ENCODE measurements around the gene POGZ. TPM values are rescaled to one million over a fixed set of nuclear protein-coding genes. Genes with fewer than 3 reads are reported as not detected.
"Not testable (repeated sequence)": the region's sequence is repeated elsewhere in the genome, so short reads cannot be mapped to it uniquely, and the experiment has no call there.

The POGZ gene
- polyA plus RNA-seq, 2 of the 4 experiments (the other 2 are of a cell fraction), result 20.8 to 44.1 TPM

DNA sequence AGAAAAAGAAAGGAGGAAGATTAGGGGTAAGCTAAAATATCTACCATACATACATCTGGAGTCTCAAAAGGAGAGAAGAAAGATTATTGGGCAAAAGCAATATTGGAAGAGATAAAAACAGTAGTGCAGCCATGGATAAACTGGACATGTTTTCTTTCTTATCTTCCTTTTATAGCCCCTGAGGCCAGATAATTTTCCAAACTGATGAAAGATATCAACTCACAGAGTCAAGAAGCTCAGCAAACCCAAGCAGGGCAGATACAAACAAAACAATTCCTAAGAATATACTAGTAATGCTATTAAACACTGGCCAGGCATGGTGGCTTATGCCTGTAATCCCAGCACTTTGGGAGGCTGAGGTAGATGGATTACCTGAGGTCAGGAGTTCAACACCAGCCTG, 65.7 kb downstream of the POGZ start:
- POLR2A ChIA-PET, result no interaction called here
- no peak for TF ChIP-seq CEBPB (IDR thresholded peaks at IDR 0.05)
- no peak for TF ChIP-seq POLR2AphosphoS2 (conservative IDR thresholded peaks at IDR 0.05; ENCODE audit: low read length)
- TF ChIP-seq, protein P1, sequence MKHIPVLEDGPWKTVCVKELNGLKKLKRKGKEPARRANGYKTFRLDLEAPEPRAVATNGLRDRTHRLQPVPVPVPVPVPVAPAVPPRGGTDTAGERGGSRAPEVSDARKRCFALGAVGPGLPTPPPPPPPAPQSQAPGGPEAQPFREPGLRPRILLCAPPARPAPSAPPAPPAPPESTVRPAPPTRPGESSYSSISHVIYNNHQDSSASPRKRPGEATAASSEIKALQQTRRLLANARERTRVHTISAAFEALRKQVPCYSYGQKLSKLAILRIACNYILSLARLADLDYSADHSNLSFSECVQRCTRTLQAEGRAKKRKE (CRISPR knock-in tag; IDR thresholded peaks at IDR 0.05; ENCODE audit: low read depth), result no peak
- no peak for TF ChIP-seq HOXA7 (CRISPR knock-in tag; IDR thresholded peaks at IDR 0.05)
- TF ChIP-seq MAFK (IDR thresholded peaks at IDR 0.05; ENCODE audit: partially characterized antibody), result no peak
- no peak for TF ChIP-seq KDM5A (IDR thresholded peaks at IDR 0.05)
- no peak for TF ChIP-seq JUNB (IDR thresholded peaks at IDR 0.05)
- TF ChIP-seq, protein P2, sequence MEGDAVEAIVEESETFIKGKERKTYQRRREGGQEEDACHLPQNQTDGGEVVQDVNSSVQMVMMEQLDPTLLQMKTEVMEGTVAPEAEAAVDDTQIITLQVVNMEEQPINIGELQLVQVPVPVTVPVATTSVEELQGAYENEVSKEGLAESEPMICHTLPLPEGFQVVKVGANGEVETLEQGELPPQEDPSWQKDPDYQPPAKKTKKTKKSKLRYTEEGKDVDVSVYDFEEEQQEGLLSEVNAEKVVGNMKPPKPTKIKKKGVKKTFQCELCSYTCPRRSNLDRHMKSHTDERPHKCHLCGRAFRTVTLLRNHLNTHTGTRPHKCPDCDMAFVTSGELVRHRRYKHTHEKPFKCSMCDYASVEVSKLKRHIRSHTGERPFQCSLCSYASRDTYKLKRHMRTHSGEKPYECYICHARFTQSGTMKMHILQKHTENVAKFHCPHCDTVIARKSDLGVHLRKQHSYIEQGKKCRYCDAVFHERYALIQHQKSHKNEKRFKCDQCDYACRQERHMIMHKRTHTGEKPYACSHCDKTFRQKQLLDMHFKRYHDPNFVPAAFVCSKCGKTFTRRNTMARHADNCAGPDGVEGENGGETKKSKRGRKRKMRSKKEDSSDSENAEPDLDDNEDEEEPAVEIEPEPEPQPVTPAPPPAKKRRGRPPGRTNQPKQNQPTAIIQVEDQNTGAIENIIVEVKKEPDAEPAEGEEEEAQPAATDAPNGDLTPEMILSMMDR (IDR thresholded peaks at IDR 0.05), result no peak
- DNase-seq (ENCODE audit: low read depth in 1 of 2, low spot score in 1 of 2) (no peak), ATAC-seq (no peak), FAIRE-seq (no peak)
- CTCF ChIA-PET, result interaction anchor here (1.1 kb wide), 1 partner anchor 90 kb away, joined by 3 read pairs; no protein-coding TSS in a partner anchor
- H3K4me1 ChIP-seq, result no peaks in the 10 kb centered on the region; the same call in 2 of the 3 replicates
- peaks cover 7% of the 10 kb centered on the region; the same call in 1 of the 3 replicates for H3K9me3 ChIP-seq
- no peak overlapping the region for H3K27ac ChIP-seq
- H3K4me3 ChIP-seq, result no peak overlapping the region
- no peak overlapping the region for H3K4me2 ChIP-seq

DNA sequence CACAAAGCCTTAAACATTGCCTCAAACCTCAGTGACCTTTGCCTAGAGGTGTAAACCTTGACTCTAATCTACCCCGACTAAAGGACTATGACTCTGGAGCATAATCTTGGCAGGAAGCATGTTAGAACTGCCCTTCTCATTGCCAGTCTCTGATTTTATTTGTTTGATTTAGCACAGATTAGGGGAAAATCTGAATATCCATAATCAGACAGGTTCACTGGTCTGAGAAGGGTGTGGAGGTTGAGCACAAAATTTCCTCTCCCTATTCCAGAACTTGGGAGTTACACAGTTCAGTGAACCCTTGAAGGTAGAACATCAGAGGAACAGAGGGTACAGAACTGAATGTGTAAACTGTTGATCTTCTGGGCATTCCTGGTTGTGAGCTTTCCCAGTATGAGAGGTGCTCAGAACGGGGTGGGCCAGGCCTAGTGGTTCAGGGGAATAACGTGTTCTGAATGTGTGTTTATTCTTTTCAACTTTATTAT, 68.2 kb downstream of the POGZ start:
- Histone ChIP-seq H3K4me1 (no peaks in the 10 kb centered on the region), H3K4me3 (no peak overlapping the region), H3K4me2 (no peak overlapping the region), H3K27ac (no peak overlapping the region), H3K9me3 (peaks cover 7% of the 10 kb centered on the region; the same call in 1 of the 3 replicates)
- TF ChIP-seq NPAS2 (CRISPR knock-in tag; IDR thresholded peaks at IDR 0.05; ENCODE audit: borderline replicate concordance) (no peak), EHF (CRISPR knock-in tag; IDR thresholded peaks at IDR 0.05) (no peak), BHLHE40 (IDR thresholded peaks at IDR 0.05; ENCODE audit: low read depth, low read length) (no peak), KDM5A (IDR thresholded peaks at IDR 0.05) (no peak), RFX5 (IDR thresholded peaks at IDR 0.05) (no peak), TFCP2L1 (CRISPR knock-in tag; IDR thresholded peaks at IDR 0.05) (no peak), CHD2 (IDR thresholded peaks at IDR 0.05; ENCODE audit: low read length, partially characterized antibody) (no peak), MYC (IDR thresholded peaks at IDR 0.05; ENCODE audit: borderline replicate concordance, low read length) (no peak), RNF2 (IDR thresholded peaks at IDR 0.05; ENCODE audit: borderline replicate concordance, low read depth) (no peak), EHMT2 (IDR thresholded peaks at IDR 0.05; ENCODE audit: low read depth) (no peak), NFE2L2 (conservative IDR thresholded peaks at IDR 0.05; ENCODE audit: low read length) (no peak), HDAC2 (IDR thresholded peaks at IDR 0.05) (no peak), HOXB13 (CRISPR knock-in tag; IDR thresholded peaks at IDR 0.05; ENCODE audit: low read depth) (no peak), EP300 (IDR thresholded peaks at IDR 0.05) (no peak), KDM1A (IDR thresholded peaks at IDR 0.05; ENCODE audit: low read depth) (no peak)
- TF ChIP-seq, protein P3, sequence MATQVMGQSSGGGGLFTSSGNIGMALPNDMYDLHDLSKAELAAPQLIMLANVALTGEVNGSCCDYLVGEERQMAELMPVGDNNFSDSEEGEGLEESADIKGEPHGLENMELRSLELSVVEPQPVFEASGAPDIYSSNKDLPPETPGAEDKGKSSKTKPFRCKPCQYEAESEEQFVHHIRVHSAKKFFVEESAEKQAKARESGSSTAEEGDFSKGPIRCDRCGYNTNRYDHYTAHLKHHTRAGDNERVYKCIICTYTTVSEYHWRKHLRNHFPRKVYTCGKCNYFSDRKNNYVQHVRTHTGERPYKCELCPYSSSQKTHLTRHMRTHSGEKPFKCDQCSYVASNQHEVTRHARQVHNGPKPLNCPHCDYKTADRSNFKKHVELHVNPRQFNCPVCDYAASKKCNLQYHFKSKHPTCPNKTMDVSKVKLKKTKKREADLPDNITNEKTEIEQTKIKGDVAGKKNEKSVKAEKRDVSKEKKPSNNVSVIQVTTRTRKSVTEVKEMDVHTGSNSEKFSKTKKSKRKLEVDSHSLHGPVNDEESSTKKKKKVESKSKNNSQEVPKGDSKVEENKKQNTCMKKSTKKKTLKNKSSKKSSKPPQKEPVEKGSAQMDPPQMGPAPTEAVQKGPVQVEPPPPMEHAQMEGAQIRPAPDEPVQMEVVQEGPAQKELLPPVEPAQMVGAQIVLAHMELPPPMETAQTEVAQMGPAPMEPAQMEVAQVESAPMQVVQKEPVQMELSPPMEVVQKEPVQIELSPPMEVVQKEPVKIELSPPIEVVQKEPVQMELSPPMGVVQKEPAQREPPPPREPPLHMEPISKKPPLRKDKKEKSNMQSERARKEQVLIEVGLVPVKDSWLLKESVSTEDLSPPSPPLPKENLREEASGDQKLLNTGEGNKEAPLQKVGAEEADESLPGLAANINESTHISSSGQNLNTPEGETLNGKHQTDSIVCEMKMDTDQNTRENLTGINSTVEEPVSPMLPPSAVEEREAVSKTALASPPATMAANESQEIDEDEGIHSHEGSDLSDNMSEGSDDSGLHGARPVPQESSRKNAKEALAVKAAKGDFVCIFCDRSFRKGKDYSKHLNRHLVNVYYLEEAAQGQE (IDR thresholded peaks at IDR 0.05), result no peak
- TF ChIP-seq, protein P4, sequence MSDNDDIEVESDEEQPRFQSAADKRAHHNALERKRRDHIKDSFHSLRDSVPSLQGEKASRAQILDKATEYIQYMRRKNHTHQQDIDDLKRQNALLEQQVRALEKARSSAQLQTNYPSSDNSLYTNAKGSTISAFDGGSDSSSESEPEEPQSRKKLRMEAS (IDR thresholded peaks at IDR 0.05), result no peak
- TF ChIP-seq, protein P5, sequence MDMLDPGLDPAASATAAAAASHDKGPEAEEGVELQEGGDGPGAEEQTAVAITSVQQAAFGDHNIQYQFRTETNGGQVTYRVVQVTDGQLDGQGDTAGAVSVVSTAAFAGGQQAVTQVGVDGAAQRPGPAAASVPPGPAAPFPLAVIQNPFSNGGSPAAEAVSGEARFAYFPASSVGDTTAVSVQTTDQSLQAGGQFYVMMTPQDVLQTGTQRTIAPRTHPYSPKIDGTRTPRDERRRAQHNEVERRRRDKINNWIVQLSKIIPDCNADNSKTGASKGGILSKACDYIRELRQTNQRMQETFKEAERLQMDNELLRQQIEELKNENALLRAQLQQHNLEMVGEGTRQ (IDR thresholded peaks at IDR 0.05), result no peak
- WGBS (ENCODE audit: missing lambda C conversion rate), result 55% methylated on average over 3 of the region's 3 CpGs
- DNase-seq (ENCODE audit: low read depth in 1 of 2, low spot score in 1 of 2) (no peak), FAIRE-seq (no peak), ATAC-seq (no peak)
- ChIA-PET CTCF (no interaction called here), POLR2A (no interaction called here)

DNA sequence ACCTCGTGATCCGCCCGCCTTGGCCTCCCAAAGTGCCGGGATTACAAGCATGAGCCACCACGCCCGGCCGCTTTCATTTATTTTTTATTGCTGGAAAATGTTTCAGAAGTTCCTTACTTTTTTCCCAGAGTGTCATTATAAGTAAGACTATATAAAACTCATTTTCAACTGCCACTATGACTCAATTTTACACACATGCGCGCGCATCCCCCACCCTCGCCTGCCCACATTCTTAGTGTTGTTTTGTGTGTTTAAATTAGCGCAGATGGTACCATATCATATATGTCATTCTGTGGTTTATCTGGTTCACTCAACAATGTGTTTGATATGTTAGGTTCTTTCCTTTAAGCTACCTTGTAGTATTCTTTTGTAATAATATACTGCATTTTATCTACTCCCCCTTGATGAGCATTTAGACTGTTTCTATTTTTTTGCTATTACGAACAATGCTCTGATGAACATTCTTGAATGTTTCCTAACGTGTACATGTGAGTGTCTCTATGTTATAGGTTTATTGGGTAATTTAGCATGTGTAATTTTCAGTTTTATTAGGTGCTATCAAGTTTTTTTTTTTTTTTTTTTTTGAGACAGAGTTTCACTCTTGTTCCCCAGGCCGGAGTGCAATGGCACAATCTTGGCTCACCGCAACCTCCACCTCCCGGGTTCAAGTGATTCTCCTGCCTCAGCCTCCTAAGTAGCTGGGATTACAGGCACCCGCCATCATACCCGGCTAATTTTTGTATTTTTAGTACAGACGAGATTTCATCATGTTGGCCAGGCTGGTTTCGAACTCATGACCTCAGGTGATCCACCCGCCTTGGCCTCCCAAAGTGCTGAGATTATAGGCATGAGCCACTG, 68.8 kb downstream of the POGZ start:
- 88% methylated on average over 22 of the region's 22 CpGs for WGBS (ENCODE audit: missing lambda C conversion rate)
- H3K4me3 ChIP-seq; CTCF ChIA-PET; ATAC-seq; H3K4me2 ChIP-seq; H3K27ac ChIP-seq; H3K9me3 ChIP-seq; POLR2A ChIA-PET; FAIRE-seq; DNase-seq (ENCODE audit: low read depth in 1 of 2, low spot score in 1 of 2); H3K4me1 ChIP-seq: not testable (repeated sequence)
